Activated effector memory CD4-positive, alpha-beta T cell treated with Interleukin-2 at 50 U/mL for 16 hours (primary cell): Measurements from ENCODE around the gene LEMD2.

Experiments
- DNase-seq: peaks from one replicate; pipeline ENCODE4 v3.0.0-alpha.2; 2020

The LEMD2 gene

GRCh38 chr6:33818293-33818692 lies 29.4 kb upstream of the LEMD2 start:
- DNase-seq = no peak

DNA sequence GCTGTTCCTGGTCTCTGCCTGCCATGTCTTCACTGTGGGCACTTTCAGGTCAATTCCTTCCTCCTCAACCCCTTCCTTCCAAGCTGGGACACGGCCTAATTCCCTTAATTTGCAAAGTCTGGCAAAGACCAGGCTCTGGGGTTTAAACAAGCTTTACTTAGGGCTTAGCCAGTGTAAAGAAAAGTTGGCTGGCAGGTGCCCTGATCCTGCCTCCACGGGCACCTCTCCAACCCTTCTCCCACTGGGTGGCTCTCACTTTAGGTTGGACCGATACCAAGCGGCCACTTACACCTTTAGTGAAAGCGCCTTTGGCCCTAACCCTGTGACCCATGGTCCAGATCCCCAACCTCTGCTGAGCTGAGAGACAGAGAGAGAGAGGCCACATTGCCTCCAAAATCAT lies 28.6 kb upstream of the LEMD2 start:
- DNase-seq = no peak

DNA sequence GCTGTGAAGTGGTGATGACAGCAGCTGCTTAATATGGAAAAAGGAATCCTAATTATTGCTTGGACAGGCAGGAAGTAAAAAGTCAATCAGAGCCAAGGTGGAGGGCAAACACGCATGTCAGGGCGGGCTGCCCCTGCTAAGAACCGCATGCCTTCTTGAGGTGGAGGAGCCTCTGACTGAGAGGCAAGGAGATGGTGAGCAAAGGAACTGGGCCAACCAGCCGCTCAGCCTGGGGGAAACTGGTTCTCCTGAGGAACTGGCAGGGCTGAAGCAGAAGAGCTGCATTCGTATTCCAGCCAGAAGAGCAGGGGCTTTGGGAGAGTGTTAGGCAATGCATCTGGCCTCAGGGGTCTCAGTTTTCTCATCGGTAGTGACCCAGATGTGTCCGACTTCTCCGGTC lies 28.0 kb upstream of the LEMD2 start:
- no peak for DNase-seq

- no peak for DNase-seq
These were observed 26.9 kb upstream of the LEMD2 start for GRCh38 chr6:33815854-33816253.

DNA sequence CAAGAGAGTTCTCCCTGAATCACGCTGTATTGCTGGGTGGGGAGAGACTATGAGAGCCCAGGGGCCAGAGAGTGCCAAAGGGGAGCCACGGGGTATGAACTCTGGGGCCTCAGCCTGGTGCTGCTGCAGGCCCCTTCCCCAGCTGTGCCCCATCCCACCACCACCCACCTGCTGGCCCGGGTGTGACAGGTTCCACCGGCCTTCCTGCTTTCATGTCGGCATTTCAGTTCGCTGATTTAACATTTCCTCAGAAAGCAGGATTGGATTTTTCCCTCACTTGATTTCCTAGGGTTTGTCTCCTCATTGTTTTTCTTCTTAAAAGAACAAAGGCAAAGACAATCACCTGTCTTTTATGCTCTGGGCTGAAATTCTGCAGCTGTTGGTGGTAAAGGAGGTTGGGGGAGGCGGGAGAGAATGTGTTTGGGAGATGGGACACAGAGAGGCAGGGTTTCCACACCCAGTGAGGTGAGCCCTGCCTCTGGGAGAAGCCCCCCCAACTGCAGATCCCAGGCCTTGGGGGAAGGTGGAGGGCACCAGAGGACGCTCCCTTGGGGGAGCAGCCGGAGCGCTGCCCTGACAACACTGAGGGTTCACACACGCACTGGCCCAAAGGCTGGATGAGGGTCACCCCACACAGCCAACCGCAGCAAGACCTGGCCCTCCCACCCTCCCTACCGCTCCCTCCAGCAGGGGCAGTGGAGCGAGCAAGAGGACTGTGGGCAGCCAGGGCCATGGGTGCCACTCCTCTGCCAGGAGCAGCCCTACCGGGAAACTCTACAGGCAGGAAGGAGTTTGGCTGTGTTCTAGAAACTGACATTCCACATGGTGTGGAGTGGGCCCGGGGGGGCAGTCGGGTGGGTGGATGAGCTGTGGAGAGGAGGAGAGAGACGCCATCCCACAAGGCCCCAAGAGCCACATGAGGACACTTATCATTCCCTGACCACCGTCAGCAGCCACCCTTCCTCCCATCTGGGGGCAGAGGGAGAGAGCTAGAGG lies 25.4 kb upstream of the LEMD2 start:
- no peak for DNase-seq

DNA sequence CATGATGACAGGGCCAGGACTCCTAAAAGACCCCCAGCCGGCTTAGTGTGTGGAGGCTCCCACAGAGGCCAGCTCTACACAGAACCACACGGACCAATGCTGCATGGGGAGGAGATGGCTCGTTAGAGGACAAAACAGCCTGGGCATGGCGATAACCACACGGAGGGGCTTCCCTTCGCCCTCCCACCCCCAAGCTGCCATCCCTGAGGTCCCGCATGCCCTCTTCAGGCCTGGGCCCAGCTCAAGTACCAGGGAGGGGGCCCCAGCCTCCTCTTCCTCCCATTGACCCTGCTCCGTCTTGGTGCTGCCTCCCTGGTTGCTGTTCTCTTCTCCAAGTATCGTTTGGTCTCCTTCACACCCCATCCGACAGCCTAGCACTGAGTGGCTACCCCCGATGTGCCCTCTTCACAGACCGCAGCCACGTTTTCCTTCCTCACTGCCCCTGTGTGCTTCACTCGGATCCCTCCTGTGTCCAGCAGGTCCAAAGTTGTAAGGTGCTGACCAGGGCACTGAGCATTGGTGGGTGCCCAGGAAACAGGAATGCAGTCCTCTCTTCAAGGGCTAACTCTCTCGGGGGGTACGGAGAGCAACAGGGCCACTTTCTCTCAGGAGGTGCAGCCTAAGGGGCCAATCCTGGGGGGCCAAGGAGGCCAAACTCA lies 24.4 kb upstream of the LEMD2 start:
- DNase-seq = no peak

GRCh38 chr6:33812669-33813068 lies 23.7 kb upstream of the LEMD2 start:
- no peak for DNase-seq

DNA sequence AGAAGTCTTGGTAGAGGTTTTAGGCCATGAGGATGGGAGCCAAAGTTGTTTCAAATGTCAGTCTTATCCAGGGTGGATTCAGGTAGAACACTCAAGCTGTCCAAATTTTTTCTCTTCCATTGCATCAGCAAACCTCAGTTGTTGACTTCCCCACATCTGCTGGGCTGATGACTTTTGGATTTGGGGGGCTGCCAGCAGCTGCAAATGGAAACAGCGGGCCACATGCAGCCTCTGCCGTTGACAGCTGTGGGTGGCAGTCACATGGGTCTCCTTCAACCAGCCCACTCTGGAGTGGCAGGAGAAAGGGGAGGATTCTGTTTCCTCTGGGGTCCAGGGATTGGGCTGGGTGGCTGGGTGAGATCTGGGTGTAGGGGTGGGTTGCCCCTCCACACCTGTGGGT lies 20.7 kb upstream of the LEMD2 start:
- no peak for DNase-seq

- DNase-seq = no peak
These were observed 19.8 kb upstream of the LEMD2 start for GRCh38 chr6:33808641-33809180.

GRCh38 chr6:33807606-33808005 lies 18.7 kb upstream of the LEMD2 start:
- no peak for DNase-seq

GRCh38 chr6:33806841-33807240 lies 17.9 kb upstream of the LEMD2 start:
- no peak for DNase-seq

- DNase-seq = no peak
These were observed 14.7 kb upstream of the LEMD2 start, which contains the start of gene MLN for GRCh38 chr6:33803571-33804053. Gene MLN (minus strand): TSS chr6:33804003. CDS start chr6:33801163, 2,840 bp downstream.

DNA sequence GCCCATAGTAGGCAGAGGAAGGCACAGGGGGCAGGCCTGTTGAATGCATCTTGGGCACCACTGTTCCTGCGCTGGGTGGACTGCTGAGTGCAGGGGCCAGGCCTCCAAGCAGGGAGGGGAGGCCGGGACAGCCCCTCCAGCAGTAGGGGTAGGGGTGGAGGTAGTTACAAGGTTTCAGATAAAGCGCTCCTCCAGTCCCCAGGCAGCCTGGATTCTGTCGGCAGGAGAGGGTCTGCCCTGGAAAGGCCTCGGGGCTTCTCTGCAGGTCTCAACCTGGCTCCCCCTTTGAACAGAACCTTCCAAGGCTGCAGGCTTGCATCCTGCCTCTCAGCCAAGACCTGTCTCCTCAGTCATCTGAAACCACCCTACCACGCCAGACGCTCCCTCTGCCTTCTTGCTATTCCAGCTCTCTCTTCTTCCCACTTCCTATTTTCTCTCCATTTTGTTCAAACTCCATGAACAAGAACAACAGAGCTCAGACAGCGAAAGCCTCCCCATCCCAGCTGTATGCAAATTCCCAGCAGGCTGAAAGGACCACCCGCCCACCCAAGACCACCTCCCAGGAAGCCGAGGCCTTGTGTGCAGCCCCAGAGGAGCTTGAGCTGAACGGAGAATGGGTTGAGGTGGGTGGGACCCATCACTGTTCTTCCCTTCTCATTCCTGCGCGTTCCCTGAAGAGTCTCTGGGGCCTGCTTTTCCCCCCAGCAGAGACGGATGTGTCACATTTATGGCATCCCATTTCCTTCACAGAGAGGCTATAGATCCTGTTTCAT lies 13.4 kb upstream of the LEMD2 start:
- DNase-seq = no peak

- DNase-seq = no peak
These were observed 12.7 kb upstream of the LEMD2 start for GRCh38 chr6:33801611-33802010.

DNA sequence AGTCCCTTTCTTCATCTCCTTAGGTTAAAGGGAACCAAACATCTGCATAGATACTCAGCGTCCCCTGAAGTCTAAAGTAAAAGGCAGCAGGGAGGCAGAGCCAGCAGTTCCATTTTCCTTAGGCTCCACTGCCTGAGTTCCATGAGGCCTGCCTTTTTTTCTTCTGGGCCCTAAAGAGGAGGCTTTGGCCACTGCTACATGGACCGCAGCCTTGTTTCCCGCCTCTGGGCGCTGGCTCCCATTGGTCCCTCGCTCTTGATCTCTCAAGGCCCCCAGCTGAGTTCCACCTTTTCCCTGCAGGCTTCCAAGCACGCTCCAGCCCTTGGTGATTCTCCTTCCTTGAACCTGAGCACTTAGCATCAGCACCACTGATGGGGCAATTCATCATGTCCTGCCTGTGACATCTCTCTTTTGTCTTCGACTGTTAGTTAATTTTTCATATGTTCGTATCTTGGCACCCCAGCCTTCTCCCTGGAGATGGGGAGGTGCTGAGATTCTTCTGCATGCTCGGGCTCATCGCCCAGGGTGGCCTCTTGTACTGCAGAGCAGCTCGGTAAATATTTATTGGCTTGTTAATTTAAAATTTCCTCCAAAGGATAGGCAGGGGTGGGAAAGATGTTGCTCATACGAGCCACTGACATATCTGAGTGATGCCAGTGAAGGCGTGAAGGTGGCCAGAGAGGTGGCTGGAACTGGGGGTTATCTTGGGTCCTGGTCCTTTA lies 11.5 kb upstream of the LEMD2 start:
- DNase-seq = no peak

- no peak for DNase-seq
These were observed 10.7 kb upstream of the LEMD2 start for GRCh38 chr6:33799454-33800113.

DNA sequence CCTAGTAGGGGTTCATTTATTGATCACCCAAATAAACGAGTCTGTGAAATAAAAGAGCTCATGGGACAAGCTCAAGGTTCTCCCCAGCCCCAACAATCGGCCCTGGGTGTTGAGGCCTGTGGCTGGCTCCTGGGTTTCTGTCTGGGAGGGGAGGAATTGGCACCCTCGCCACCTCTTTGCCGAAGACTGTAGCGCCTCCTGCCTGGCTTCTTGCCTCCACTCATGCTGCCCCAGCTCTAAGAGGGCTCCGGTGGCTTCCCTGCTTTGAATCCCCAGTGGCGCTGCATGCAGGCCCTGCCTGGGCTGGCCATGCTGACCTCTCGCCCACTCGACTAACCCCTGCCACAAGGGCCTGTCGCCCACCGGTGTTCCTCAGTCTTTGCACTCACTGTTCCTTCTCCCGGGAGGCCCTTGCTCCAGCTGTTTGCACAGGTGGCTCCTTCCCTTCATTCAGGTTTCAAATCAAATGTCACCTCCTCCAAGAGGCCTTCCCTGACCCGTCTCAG lies 9.5 kb upstream of the LEMD2 start:
- DNase-seq = no peak

- no peak for DNase-seq
These were observed 8.9 kb upstream of the LEMD2 start for GRCh38 chr6:33797626-33798342.

DNA sequence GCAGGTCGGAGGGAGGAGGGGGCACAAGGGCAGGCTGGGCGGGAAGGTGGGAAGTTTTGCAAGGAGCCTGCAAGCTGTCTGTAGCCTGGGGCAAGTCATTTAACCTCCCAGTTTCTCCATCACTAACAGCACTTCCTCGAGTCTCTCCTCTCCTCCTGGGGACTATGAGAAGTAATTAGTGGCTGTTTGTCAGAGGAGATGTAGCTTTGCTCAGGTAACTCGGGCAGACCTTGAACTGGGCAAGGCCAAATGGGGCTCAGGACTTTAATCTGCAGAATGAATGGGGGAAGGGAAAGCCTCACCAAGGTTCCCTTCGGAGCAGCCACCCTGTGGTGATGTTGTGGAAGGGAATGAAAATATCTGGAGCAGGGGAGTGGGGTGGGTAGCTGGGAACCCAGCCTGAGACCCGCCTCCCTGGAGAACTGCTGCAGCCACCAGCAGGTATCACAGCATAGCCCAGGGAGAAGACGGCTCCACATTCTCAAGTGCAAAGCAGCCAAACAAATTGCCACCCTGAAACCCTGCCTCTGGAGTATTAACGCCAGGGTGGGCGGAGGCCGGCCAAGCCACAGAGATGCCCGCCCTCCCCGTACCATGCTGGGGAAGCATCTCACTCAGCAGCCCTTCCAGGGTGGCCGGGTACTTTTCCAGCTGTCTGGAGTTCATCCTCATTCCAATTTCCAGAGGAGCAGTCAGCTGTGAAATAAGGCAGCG lies 6.1 kb upstream of the LEMD2 start:
- DNase-seq = no peak

DNA sequence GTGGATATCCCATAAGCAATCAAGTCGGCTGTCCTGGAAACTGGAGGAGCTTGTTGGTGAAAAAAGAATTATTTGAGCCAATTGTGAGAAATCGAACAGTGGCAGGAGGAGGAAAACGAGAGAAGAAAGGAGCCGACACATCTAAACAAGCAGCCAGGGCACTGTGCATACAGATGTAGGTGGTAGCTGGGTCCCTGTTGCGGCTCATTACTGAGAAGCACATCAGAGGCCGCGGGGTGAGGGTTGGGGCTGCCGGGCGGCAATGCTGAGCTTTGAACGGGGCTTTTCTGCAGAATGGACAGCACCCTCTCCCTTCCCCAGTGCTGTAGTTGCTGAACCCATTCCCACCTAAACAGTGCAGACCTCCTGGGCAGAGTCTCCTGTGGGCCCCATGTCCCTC lies 4.1 kb upstream of the LEMD2 start:
- DNase-seq = no peak
